GM19455 (cell line): ENCODE data around the gene SERPINB7.

Experiments
- ATAC-seq: cut with Tn5 transposase; IDR thresholded peaks from one replicate; pipeline ENCODE4 v1.9.1; 2021; ENCODE audit not compliant: unreplicated experiment

Gene SERPINB7

DNA sequence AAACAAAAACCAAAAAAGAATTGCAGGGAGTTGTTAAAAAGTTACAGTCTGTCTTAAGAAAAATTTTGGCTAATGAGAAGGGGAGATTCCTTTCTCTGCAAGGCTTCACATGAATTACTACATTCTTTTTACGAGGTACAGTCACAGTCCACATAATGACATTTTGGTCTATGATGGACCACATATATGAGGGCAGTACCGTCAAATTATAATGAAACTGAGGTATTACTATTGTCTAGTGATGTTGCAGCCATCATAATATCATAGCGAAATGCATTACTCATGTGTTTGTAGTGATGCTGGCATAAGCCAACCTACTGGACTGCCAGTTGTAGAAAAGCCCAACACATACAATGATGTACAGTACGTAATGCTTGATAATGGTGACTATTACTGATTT is 12.5 kb downstream of the SERPINB7 start:
- no peak for ATAC-seq

DNA sequence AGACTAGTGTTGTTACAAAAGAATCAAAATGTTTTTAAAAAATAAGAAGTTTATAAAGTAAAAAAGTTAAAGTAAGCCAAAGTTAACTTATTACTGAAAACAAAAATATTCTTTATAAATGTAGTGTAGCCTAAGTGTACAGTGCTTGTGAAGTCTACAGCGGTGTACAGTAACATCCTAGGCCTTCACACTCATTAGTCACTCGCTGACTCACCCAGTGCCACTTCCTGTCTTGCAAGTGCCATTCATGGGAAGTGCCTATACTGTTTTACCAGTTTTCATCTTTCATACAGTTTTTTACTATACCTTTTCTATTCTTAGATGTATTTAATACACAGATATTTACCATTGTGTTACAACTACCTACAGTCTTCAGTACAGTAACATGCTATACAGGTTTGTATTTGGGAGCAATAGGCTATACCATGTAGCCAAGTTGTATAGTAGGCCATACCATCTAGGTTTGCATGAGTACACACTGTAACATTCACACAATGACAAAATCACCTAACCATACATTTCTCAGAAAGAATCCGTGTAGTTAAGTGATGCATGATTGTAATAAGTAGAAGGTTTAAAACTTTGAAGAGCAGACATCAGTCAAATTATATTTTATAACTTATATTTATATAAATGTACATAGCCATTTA is 13.4 kb downstream of the SERPINB7 start:
- ATAC-seq = no peak

DNA sequence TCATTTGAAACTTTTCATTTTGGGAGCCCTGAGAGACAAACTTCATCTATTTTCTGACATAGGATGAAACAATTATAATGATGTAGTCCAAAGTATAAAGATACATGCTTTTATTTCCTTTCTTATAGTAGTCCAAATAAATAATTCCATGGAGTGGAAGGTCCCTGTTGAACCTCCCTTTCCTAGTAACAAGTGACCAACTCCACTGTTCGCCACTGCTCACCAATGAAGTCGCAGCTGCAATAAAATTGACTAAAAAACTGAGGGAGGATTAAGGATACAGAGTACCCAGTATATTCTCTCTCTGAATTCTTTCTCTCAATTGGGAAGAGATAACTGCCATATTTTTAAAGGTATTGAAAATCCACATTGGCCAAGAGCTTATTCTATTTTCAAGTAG is 14.1 kb downstream of the SERPINB7 start:
- no peak for ATAC-seq

DNA sequence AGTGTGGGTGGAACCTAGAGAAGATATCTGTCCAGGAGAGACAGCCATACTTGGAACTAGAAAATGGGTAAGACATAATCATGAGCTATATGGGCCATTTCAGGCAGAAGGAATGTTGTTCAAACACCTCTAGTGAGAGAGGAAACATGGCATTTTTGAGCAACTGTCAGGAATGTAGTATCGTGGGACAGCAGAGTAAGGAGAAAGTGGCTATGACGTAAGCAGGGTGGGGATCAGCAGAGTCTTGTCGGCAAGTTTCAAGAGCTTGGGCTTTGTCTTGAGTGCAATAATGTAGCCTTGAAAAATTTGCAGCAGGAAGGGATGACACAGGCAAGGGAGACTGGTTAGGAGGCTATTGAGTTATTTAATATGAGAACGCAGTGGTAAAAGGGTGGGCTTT is 20.4 kb downstream of the SERPINB7 start:
- no peak for ATAC-seq

DNA sequence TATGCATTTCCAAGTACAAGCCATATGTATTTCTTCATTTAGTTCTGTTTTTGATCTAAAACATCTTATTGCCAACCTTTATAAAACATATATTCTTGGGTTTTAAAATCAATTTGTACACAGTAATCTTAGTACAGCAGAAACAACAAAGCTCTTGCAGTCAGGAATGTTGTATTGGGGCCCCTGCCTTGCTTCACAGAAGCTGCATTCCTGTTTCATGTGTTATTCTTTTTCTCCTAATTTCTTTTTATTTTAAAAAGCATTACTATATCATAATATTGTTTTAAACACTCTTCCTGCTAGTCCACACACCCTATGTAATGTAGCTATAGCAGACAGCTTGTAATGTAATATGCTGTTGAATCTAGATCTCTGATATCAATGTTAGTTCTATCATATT is 24.0 kb downstream of the SERPINB7 start:
- no peak for ATAC-seq

DNA sequence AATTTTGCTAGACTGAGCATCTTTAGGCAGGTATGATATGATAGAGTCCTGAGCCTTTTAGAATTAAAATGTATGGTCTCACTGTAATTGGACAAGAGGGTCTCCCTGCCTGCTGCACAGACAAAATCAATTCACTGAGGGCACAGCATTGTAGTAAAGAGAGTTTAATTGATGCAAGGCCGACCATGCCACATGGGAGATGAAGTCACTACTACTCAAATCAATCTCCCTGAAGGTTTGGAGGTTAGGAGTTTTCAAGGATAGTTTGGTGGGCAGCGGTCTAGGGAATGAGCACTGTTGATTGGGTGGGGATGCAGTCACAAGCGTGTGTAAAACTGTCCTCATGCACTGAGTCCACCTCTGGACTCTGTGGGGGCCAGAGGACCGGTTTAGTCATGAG is 26.1 kb downstream of the SERPINB7 start:
- ATAC-seq = no peak

DNA sequence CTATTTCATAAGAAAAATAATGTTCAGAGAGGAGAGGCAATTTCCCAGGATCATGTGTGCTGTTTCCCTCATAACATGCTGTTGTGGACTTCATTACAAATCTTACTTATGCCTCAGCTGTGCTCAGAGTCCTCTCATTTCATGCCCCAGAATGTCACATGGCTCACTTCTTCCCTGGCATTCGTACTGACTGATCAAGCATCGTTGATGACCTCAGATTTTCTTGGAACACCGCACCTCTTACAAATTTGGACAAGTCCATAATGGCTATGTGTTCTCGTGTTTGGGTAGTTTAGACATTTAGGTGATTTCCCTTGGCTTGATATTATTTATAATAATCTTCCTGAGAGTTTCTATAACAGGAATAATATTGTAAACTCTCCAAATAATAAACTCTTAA is 32.9 kb downstream of the SERPINB7 start:
- no peak for ATAC-seq

DNA sequence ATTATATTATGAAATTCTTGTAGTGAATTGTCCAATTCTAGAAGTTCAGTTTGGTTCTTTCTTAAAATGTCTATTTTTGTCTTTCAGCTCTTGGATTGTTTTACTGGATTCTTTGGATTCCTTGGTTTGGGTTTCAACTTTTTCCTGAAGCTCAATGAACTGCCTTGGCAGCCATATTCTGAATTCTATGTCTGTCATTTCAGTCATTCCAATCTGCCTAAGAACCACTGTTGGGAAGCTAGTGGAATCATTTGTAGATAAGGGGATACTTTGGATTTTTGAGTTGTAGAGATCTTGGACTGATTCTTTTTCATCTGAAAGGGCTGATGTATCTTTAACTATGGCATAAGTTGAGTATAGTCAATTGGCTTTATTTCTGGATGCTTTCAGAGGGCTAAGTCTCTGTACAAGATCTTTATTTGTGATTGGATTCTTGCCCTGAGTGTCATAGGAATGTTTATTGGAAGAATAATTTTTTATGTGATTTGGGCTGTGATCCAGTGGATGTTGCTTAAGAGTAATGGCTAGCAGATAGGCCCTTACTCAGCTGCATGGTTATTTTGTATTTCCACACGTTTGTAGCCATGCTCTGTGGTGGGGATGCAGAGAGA is 42.3 kb downstream of the SERPINB7 start:
- no peak for ATAC-seq

DNA sequence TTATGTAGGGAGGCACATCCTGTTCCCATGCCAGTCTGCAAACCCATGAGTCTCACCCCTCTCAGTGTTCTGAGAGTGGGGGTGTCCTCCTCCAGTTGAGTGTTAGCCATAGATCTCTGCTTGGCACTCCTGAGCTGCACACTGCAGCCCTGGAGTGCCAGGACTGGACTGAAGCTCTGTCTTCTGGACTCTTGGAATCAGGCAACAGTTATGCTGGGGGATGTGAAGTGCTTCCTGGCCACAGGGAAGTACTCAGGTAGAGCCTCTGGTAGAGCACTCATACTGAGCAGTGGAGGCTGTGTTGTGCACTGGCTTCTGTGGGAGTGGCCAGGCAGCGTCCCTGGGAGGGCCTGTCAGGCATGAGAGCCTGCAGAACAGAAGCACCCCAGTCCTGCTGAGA is 43.0 kb downstream of the SERPINB7 start:
- no peak for ATAC-seq

DNA sequence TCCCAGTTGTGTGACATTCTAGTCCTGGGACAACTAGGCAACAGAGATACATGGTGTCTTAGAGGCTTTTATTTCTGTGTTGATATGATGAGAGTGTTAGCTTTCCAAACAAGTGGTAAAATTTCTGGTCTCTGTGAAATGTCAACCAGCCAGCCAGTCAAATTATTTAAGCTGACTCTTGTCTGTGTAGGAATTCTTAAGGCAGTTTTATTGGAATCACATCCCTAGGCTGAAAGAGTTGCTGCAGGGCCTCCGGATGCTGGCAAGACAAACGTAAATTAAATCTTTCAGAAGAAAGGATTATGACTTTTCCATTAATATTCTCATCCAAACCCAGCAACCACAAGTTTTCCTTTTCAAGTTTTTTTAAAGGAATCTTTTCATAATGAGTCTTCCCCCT is 44.6 kb downstream of the SERPINB7 start:
- no peak for ATAC-seq

DNA sequence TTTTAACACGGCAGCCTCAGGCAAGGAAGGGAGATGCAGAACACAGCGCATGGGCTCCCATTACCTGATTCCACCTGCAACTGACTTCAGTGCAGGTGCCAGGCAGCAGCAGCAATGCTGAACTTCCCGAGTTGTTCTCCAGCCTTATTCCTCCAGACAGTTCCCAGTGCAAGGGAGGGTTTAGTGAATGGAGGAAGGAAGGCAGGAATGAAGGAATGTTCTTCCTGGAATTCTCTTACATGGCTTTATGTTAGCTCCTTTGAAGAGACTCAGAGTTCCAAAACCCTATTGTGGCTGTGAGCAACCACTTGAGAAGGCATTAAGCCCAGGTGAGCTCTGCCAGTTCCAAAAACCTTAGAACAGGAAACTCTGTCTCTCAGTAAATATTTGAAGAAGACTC is 45.5 kb downstream of the SERPINB7 start:
- no peak for ATAC-seq

DNA sequence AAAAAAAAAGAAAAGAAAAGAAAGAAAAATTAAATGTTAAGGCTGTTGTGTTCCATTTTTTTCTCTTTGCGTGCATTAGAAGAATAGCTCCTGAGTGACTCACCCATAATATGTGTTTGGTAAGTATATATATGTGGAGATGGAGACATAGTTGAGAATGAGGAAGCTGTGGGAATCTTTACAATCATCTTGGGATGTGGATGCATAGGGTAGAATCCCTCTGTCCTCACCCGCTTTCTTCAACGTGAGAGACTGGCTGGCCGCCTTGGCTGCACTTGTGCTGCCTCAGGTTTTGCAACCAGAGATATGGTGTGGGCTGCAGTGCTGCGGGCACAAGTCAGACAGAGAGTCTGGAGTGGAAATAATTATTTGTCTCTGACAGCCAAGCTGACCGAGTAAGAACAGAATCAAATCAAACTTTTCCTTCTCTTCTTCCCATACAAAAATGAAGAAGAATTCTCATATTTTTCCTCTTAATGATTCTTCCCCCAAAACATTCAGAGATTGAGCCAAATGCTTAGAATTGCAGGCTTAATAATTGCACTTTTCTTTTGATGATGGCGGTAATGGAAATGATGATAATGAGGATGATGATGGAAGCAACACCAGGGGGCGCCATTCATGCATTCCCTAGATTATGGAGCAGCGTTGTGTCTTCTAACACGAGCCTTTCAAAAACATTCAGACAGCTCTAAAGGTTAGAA is 48.5 kb downstream of the SERPINB7 start:
- no peak for ATAC-seq

DNA sequence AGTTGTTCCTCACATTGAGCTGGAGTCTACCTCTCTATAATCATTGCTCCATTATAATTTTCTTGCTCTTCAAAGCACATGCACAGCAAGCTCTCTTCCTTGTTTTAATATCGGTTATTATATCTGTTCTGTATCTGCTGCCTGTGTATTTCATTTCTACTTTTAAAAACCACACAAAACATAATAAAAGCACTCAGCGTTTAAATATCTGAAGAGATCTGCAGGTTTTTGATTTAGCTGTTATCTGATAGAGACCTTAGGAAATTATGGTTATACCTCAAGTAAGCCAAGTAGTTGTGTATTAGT is 49.0 kb downstream of the SERPINB7 start:
- ATAC-seq = no peak

DNA sequence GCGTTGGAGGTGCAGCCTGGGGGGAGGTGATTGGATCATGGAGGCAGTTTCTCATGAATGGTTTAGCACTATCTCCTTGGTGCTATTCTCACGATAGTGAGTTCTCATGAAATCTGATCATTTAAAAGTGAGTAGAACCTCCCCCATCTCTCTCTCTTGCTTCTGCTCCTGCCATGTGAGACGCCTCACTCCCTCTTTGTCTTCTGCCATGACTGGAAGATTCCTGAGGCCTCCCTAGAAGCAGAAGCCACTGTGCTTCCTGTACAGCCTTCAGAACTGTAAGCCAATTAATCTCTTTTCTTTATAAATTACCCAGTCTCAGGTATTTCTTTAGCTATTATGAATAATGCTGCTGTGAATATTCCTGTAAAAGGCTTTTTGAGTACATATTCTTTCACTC is 52.9 kb downstream of the SERPINB7 start:
- no peak for ATAC-seq

DNA sequence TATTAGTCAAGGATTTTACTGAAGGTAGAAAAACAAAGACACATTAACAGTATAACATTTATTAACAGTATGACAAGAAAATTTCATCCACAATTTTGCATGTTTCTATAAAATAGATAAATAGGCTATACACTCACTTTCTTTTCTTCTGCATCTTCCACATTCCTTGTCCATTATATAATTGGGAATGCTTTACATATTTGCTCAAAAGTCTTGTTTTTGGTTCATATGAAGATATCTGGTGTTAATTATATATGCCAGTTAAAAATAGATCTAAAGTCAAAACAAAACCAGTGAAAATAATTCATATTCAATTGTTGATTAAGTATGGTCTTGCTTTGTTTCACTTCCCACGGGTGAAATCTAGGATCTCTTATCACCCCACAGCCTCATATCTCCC is 53.4 kb downstream of the SERPINB7 start:
- no peak for ATAC-seq

DNA sequence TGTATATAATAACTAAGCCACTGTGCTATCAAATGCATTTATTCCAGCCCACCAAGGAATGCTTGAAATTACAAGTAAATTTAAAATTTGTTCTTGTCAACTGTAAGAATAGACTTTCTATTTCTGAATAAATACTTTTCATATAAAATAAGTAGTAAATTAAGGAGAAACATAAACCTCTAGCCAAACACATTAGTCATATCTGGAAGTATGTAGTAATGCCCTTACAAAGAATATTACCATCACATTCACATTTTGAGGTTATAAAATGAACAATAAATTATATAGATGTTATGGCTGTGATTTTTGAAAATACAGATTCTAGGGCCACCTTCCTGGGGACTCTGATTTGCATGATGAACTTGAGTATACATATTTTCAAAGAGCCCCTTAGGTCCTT is 54.7 kb downstream of the SERPINB7 start:
- no peak for ATAC-seq

DNA sequence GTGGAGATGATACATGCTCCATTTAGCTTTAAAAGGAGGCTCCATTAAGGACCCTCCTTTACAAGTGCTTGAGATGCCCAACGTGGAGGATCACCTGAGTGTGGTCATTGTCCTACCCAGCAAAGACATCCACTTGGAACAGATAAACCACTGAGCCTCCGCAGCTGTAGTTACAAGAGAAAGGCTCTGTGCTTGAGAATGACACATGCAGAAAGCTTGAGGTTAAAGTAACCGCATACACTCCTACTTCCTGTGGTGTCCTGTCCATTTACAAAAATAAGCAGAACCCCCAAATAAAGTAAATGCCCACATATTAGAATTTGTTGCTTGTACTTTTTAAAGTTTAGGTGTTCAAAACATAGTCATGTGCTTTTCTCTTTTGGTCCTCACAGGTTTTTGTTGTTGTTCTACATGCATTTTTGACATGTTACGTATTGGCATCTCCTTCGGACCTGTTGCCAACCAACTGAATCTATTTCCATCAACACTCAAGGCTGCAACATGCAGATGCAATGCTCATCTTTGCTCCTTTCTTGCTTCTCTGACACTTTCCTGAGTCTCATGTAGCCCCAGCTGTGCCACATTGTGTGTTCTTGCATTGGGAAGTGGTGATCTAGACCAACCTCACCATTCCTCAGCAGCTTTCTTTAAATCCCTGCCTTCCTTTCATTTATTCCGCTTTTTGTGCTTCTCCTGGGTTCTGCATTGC is 56.0 kb downstream of the SERPINB7 start:
- peak; percentile 86 for ATAC-seq

DNA sequence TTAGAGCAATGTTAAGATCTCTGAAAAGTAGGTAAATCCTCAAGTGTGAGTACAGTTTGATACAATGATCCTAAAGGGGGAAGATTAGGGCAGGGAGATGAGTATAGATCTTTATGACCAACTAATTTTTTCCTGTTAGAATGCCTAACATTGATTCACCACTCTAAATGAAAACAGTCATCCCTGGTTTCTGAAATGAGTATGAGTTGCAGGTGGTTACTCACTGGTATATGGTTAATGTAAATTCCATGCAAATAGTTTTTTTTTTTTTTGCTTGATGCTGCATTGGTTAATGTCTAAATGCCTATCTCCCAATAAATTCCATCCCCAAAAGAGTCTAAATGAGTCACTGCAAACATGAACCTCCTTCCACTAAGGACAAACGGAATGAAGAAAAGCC is 57.3 kb downstream of the SERPINB7 start:
- peak; percentile 71 for ATAC-seq

DNA sequence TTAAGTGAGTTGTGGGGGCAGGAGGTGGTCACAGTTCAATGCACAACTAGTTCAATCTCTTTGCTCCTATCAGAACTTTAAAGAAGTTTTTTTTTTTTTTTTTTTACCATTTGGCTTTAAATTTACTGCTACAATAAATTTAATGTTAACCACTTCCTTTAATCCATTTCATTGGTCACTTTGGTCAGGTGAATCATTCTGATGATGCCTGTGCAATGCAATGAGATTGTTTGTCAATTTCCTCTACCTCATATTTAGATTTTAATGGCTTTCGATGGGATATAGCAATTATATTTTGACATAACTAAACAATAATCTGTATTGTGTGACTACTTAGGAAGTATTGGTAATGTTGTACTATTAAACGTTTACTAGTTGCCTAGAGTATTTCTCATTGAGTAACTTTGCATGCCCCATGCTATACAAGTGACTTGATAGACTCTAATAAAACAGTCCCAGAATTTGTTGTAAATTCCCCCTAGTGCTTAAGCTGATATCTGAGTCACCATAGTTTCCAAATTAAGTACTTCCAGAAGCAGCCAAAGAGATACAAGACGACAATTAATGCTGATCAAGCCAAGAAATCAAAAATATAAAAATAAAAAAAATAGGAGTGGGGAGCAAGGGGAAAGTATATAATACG is 59.4 kb downstream of the SERPINB7 start:
- no peak for ATAC-seq

DNA sequence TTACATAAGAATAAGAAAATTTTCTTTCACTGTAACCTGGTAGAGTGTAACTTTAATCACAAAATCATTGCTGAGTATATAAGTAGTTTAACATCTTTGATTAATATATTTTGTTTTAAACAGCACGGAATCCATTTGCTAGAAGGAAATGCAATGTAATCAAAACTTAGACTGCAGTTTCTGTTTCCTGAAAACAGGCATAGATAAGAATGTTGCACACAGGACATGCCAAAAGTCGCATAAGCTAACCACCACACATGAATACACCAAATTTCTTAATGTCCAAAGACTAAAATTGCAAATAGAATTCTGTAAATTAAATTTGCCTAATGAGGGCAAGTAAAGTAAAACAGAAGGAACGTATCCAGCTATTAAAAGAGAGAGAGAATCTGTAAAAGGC is 61.2 kb downstream of the SERPINB7 start:
- ATAC-seq = no peak

DNA sequence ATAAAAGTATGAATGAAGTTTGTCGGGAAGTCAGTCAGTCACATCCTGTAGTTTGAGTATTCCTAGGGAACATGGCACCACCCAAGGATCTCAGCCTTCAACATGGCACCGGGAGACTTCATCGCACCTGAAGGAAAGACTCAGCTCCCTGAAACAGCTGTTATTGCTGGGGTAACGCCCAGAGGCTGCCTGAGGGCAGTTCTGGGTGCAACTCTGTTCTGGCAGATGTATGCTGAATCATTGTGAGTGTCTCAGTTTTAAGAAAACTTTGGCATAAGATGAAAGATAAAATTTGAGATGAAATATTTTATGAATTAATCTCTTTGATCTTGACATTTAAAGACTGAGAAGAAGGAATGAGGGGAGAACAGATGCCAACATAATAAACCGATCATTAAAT is 62.4 kb downstream of the SERPINB7 start:
- ATAC-seq = no peak

DNA sequence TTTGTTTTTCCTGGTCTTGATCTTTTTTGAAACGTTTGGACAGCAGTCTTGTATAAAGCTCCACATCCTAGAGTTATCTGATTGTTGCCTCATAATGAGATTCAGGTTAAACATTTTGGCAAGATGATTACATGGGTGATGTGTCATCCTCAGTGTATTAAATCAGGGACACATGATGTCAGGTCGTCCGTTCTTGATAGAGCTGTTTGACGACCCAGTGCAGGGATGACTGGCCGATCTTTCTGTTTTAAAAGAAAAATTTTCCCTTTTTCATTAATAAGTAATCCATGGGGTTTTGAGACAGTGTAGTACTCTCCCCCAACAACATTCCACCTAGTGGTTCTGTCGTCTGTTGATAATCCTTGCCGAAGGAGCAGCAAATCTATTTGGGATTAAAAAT is 67.8 kb downstream of the SERPINB7 start:
- no peak for ATAC-seq
